GM23338 (cell line): ENCODE measurements around the gene OLFML2A. TPM values are rescaled to one million over a fixed set of nuclear protein-coding genes. Genes with fewer than 3 reads are reported as not detected.

Source experiments
- ATAC-seq: fragments of 200-7000 bp; cut with Tn5 transposase; 3 replicates; pipeline ENCODE4 v1.9.1; 2020
- DNase-seq: peaks from one replicate; pipeline ENCODE4 v3.0.0-alpha.2; 2015; ENCODE audit warnings: low spot score
- H2AFZ ChIP-seq: fragments of 200-600 bp; sonication (generic); 2 replicates; pipeline ENCODE4 v1.8.0; 2016; ENCODE audit warnings: antibody characterized with exemption, mild to moderate bottlenecking, moderate library complexity
- H3F3A ChIP-seq: fragments of 200-600 bp; sonication (generic); replicated peaks from 2 replicates; pipeline ENCODE4 v1.8.0; 2017; ENCODE audit warnings: antibody characterized with exemption, mixed run types, low read depth
- H3K27ac ChIP-seq: fragments of 200-600 bp; sonication (generic); 2 replicates; pipeline ENCODE4 v1.6.1; 2016; ENCODE audit warnings: low read depth
- H3K27me3 ChIP-seq: fragments of 200-600 bp; sonication (generic); 2 replicates; pipeline ENCODE4 v1.8.0; 2016; ENCODE audit warnings: mild to moderate bottlenecking, mixed run types, moderate library complexity; ENCODE audit not compliant: insufficient read depth
- H3K36me3 ChIP-seq: fragments of 200-600 bp; sonication (generic); 2 replicates; pipeline ENCODE4 v1.8.0; 2016; ENCODE audit warnings: mild to moderate bottlenecking; ENCODE audit not compliant: insufficient read depth
- H3K4me1 ChIP-seq: fragments of 200-600 bp; sonication (generic); 2 replicates; pipeline ENCODE4 v1.8.0; 2016; ENCODE audit warnings: mild to moderate bottlenecking, moderate library complexity; ENCODE audit not compliant: insufficient read depth
- H3K4me2 ChIP-seq: fragments of 200-600 bp; sonication (generic); 2 replicates; pipeline ENCODE4 v1.7.1; 2017; ENCODE audit warnings: mixed run types
- H3K4me3 ChIP-seq: fragments of 200-600 bp; sonication (generic); 2 replicates; pipeline ENCODE4 v1.6.1; 2016; ENCODE audit warnings: mixed run types
- H3K79me2 ChIP-seq: fragments of 200-600 bp; sonication (generic); replicated peaks from 2 replicates; pipeline ENCODE4 v1.8.0; 2017; ENCODE audit warnings: mild to moderate bottlenecking; ENCODE audit not compliant: insufficient read depth
- H3K9me2 ChIP-seq: fragments of 200-600 bp; sonication (generic); 2 replicates; pipeline ENCODE4 v1.8.0; 2017; ENCODE audit not compliant: insufficient read depth
- H4K20me1 ChIP-seq: fragments of 200-600 bp; sonication (generic); replicated peaks from 2 replicates; pipeline ENCODE4 v1.8.0; 2017; ENCODE audit warnings: mild to moderate bottlenecking; ENCODE audit not compliant: insufficient read depth
- H3K27ac Mint-ChIP-seq: 2 replicates; pipeline ENCODE4 v1.8.0; 2020; ENCODE audit warnings: inconsistent platforms, mild to moderate bottlenecking, moderate library complexity, mixed read lengths
- H3K27me3 Mint-ChIP-seq: 3 replicates; pipeline ENCODE4 v1.8.0; 2022; ENCODE audit warnings: low read depth, mild to moderate bottlenecking, moderate library complexity, mixed read lengths, inconsistent platforms; ENCODE audit not compliant: insufficient read depth, poor library complexity
- H3K36me3 Mint-ChIP-seq: 3 replicates; pipeline ENCODE4 v1.8.0; 2021; ENCODE audit warnings: low read depth, mild to moderate bottlenecking, inconsistent platforms, moderate library complexity, mixed read lengths
- H3K4me1 Mint-ChIP-seq: 3 replicates; pipeline ENCODE4 v1.8.0; 2020; ENCODE audit warnings: mild to moderate bottlenecking, inconsistent platforms, mixed read lengths
- H3K4me3 Mint-ChIP-seq: 3 replicates; pipeline ENCODE4 v1.8.0; 2021; ENCODE audit warnings: moderate library complexity, mild to moderate bottlenecking, inconsistent platforms, mixed read lengths
- H3K9me3 Mint-ChIP-seq: 3 replicates; pipeline ENCODE4 v1.8.0; 2020; ENCODE audit warnings: moderate library complexity, mild to moderate bottlenecking, inconsistent platforms, mixed read lengths
- CREB1 ChIP-seq: fragments of 250-450 bp; sonication (Bioruptor Pico); IDR thresholded peaks from 2 replicates; pipeline ENCODE4 v1.5.0; 2020; ENCODE audit warnings: low read depth, mild to moderate bottlenecking, moderate library complexity
- ETS1 ChIP-seq: IDR thresholded peaks from 2 replicates; pipeline ENCODE4 v1.6.1; 2016; ENCODE audit warnings: antibody characterized with exemption
- EZH2 ChIP-seq: fragments of 200-600 bp; sonication (generic); IDR thresholded peaks from one replicate; pipeline ENCODE4 v1.8.0; 2017; ENCODE audit warnings: antibody characterized with exemption, mild to moderate bottlenecking, low read depth; ENCODE audit not compliant: unreplicated experiment
- EZH2phosphoT487 ChIP-seq: fragments of 200-600 bp; sonication (generic); IDR thresholded peaks from one replicate; pipeline ENCODE4 v1.8.1; 2018; ENCODE audit warnings: antibody characterized with exemption; ENCODE audit not compliant: unreplicated experiment
- JUNB ChIP-seq: IDR thresholded peaks from one replicate; pipeline ENCODE4 v1.6.1; 2016; ENCODE audit warnings: antibody characterized with exemption; ENCODE audit not compliant: unreplicated experiment
- NANOG ChIP-seq: IDR thresholded peaks from 2 replicates; pipeline ENCODE4 v1.6.1; 2016; ENCODE audit warnings: antibody characterized with exemption, borderline replicate concordance
- POLR2AphosphoS5 ChIP-seq: IDR thresholded peaks from 2 replicates; pipeline ENCODE4 v1.6.1; 2016; ENCODE audit warnings: antibody characterized with exemption, low read depth
- STAT1 ChIP-seq: IDR thresholded peaks from one replicate; pipeline ENCODE4 v1.6.1; 2016; ENCODE audit warnings: antibody characterized with exemption; ENCODE audit not compliant: unreplicated experiment
- ZNF114 ChIP-seq: fragments of 250-450 bp; sonication (Bioruptor Pico); IDR thresholded peaks from 2 replicates; pipeline ENCODE4 v1.5.0; 2020; ENCODE audit warnings: mild to moderate bottlenecking, moderate library complexity
- ZNF331 ChIP-seq: fragments of 250-450 bp; sonication (Bioruptor Pico); IDR thresholded peaks from 2 replicates; pipeline ENCODE4 v1.5.0; 2020; ENCODE audit warnings: low read depth, mild to moderate bottlenecking, moderate library complexity
- ZNF462 ChIP-seq: fragments of 250-450 bp; sonication (Bioruptor Pico); IDR thresholded peaks from 2 replicates; pipeline ENCODE4 v1.5.0; 2020; ENCODE audit warnings: mild to moderate bottlenecking, moderate library complexity
- polyA plus RNA-seq: library from polyadenylated mRNA; unstranded; fragments of >200 nt; fragmentation: Nextera tagmentation; extraction: Ambion mirVana; gene quantifications from 2 replicates; pipeline ENCODE4 v1.2.1, GENCODE V29; 2016
- total RNA-seq: library from RNA; depleted of rRNA; stranded (reverse); fragments of >200 nt; shearing (Covaris generic); gene quantifications from 2 replicates; pipeline ENCODE4 v1.2.3, GENCODE V29; 2014
- TF ChIP-seq, protein P1 (sequence below), 2 experiments: fragments of 200-600 bp in 1 of 2; sonication (generic) in 1 of 2; conservative IDR thresholded peaks; 2 replicates each; pipeline versions ENCODE4 v1.5.1 to v1.6.1; 2016 to 2017; ENCODE audit warnings: antibody characterized with exemption in 2 of 2, low read depth in 2 of 2, mild to moderate bottlenecking in 2 of 2, moderate library complexity in 1 of 2
- TF ChIP-seq, protein P2 (sequence below): IDR thresholded peaks from one replicate; pipeline ENCODE4 v1.6.1; 2018; ENCODE audit warnings: antibody characterized with exemption; ENCODE audit not compliant: unreplicated experiment

OLFML2A gene
- total and polyA plus RNA-seq, 2 experiments from 2014 or later = 1.1 to 6.7 TPM

DNA sequence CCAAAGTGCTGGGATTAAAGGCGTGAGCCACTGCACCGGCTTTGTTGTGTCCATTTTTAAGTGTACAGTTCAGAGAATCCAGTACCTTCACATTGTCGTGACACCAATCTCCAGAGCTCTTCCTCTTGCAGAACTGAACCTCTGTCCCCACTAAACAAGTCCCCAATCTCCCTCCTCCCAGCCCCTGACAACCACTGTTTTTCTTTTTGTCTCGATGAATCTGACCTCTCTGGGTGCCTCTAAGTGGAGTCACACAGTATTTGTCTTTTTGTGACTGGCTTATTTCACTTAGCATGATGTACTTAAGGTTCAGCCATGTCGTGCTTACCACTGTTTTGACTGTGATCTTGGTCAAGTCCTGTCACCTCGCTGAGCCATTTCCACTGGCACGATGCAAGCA is 77.9 kb downstream of the OLFML2A start:
- Histone ChIP-seq H3K4me2 (no peak overlapping the region), H3K27ac (no peak overlapping the region), H3K9me2 (no peaks in the 10 kb centered on the region), H3K4me3 (no peak overlapping the region), H2AFZ (no peak overlapping the region), H3F3A (peaks cover 43% of the 10 kb centered on the region), H4K20me1 (peaks cover 23% of the 10 kb centered on the region), H3K79me2 (peaks cover 13% of the 10 kb centered on the region), H3K27me3 (no peaks in the 10 kb centered on the region), H3K36me3 (peaks cover 19% of the 10 kb centered on the region), H3K4me1 (peaks cover 10% of the 10 kb centered on the region)
- ATAC-seq (no peak), DNase-seq (no peak)
- Mint-ChIP-seq H3K27me3 (peaks cover 23% of the 10 kb centered on the region), H3K27ac (no peak overlapping the region), H3K4me3 (no peak overlapping the region; the same call in 2 of the 3 replicates), H3K4me1 (peaks cover 19% of the 10 kb centered on the region), H3K36me3 (peaks cover 33% of the 10 kb centered on the region), H3K9me3 (peaks cover 3% of the 10 kb centered on the region; the same call in 1 of the 3 replicates)
- TF ChIP-seq STAT1 = no peak
- no peak for TF ChIP-seq POLR2AphosphoS5
- TF ChIP-seq, protein P1, sequence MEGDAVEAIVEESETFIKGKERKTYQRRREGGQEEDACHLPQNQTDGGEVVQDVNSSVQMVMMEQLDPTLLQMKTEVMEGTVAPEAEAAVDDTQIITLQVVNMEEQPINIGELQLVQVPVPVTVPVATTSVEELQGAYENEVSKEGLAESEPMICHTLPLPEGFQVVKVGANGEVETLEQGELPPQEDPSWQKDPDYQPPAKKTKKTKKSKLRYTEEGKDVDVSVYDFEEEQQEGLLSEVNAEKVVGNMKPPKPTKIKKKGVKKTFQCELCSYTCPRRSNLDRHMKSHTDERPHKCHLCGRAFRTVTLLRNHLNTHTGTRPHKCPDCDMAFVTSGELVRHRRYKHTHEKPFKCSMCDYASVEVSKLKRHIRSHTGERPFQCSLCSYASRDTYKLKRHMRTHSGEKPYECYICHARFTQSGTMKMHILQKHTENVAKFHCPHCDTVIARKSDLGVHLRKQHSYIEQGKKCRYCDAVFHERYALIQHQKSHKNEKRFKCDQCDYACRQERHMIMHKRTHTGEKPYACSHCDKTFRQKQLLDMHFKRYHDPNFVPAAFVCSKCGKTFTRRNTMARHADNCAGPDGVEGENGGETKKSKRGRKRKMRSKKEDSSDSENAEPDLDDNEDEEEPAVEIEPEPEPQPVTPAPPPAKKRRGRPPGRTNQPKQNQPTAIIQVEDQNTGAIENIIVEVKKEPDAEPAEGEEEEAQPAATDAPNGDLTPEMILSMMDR (conservative IDR thresholded peaks at IDR 0.05; ENCODE audit: low read depth in 2 of 2) = no peak
- TF ChIP-seq ZNF331 = no peak
- TF ChIP-seq ZNF114 (CRISPR knock-in tag) = no peak
- no peak for TF ChIP-seq CREB1 (CRISPR knock-in tag)
- TF ChIP-seq ZNF462 (CRISPR knock-in tag) = no peak
- no peak for TF ChIP-seq EZH2phosphoT487
- no peak for TF ChIP-seq ETS1
- no peak for TF ChIP-seq EZH2
- TF ChIP-seq, protein P2, sequence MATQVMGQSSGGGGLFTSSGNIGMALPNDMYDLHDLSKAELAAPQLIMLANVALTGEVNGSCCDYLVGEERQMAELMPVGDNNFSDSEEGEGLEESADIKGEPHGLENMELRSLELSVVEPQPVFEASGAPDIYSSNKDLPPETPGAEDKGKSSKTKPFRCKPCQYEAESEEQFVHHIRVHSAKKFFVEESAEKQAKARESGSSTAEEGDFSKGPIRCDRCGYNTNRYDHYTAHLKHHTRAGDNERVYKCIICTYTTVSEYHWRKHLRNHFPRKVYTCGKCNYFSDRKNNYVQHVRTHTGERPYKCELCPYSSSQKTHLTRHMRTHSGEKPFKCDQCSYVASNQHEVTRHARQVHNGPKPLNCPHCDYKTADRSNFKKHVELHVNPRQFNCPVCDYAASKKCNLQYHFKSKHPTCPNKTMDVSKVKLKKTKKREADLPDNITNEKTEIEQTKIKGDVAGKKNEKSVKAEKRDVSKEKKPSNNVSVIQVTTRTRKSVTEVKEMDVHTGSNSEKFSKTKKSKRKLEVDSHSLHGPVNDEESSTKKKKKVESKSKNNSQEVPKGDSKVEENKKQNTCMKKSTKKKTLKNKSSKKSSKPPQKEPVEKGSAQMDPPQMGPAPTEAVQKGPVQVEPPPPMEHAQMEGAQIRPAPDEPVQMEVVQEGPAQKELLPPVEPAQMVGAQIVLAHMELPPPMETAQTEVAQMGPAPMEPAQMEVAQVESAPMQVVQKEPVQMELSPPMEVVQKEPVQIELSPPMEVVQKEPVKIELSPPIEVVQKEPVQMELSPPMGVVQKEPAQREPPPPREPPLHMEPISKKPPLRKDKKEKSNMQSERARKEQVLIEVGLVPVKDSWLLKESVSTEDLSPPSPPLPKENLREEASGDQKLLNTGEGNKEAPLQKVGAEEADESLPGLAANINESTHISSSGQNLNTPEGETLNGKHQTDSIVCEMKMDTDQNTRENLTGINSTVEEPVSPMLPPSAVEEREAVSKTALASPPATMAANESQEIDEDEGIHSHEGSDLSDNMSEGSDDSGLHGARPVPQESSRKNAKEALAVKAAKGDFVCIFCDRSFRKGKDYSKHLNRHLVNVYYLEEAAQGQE = no peak
- TF ChIP-seq NANOG = no peak
- TF ChIP-seq JUNB = no peak
